GM12878 (cell line): ENCODE measurements around the gene A3GALT2. TPM values are rescaled to one million over a fixed set of nuclear protein-coding genes. Genes with fewer than 3 reads are reported as not detected.

Experiments used
- EGR1 ChIP-seq, 2 experiments: IDR thresholded peaks; 1 replicate in 1 of 2; 2 replicates in 1 of 2; pipeline ENCODE4 v1.6.1; 2011 to 2012; ENCODE audit warnings: low read depth in 2 of 2, low read length in 2 of 2, borderline replicate concordance in 1 of 2, mild to moderate bottlenecking in 1 of 2, moderate library complexity in 1 of 2
- MYC ChIP-seq: IDR thresholded peaks from 2 replicates; pipeline ENCODE4 v1.6.1; 2011; ENCODE audit warnings: mild to moderate bottlenecking, low read length, moderate library complexity, inconsistent platforms; ENCODE audit not compliant: insufficient read depth, insufficient replicate concordance, insufficient read length, severe bottlenecking
- POLR2AphosphoS5 ChIP-seq: IDR thresholded peaks from 2 replicates; pipeline ENCODE4 v1.6.1; 2011; ENCODE audit warnings: mild to moderate bottlenecking, low read length, inconsistent platforms
- STAT1 ChIP-seq: fragments of 450-650 bp; conservative IDR thresholded peaks from 2 replicates; pipeline ENCODE4 v1.6.1; 2014; ENCODE audit warnings: antibody characterized with exemption, mild to moderate bottlenecking
- polyA plus RNA-seq, 11 experiments: library from polyadenylated mRNA; depleted of rRNA in 4 of 11; unstranded in 6 of 11; stranded (reverse) in 5 of 11; fragments of >200 nt; fragmentation: Nextera tagmentation in 4 of 11; fragmentation: Illumina TruSeq in 1 of 11; extraction: Ambion mirVana in 4 of 11; extraction: Trizol in 1 of 11; gene quantifications; 1 replicate in 1 of 11; 2 replicates in 10 of 11; pipeline versions ENCODE4 v1.2.1 to v1.2.3, GENCODE V29; 2011 to 2016; ENCODE audit warnings: inconsistent platforms in 2 of 11, missing spikeins in 2 of 11, low read depth in 1 of 11
- total RNA-seq, 4 experiments: library from RNA; depleted of rRNA in 3 of 4; stranded (reverse); fragments of >200 nt in 3 of 4; fragmentation: Illumina TruSeq in 1 of 4; extraction: Trizol in 1 of 4; gene quantifications; 2 replicates each; pipeline versions ENCODE4 v1.2.1 to v1.2.3, GENCODE V29; 2013 to 2021
- TF ChIP-seq, protein P1 (sequence below): fragments of 450-650 bp; formaldehyde crosslinking; IDR thresholded peaks from 2 replicates; pipeline ENCODE4 v1.4.0; 2022; ENCODE audit warnings: mild to moderate bottlenecking, moderate library complexity
- TF ChIP-seq, protein P2 (sequence below): fragments of 450-650 bp; IDR thresholded peaks from 2 replicates; pipeline ENCODE4 v1.6.1; 2016; ENCODE audit warnings: mild to moderate bottlenecking, moderate library complexity, borderline replicate concordance
- TF ChIP-seq, protein P3 (sequence below): IDR thresholded peaks from 2 replicates; pipeline ENCODE4 v1.6.1; 2011; ENCODE audit warnings: borderline replicate concordance, low read depth, mild to moderate bottlenecking, moderate library complexity, low read length; ENCODE audit not compliant: insufficient read depth, poor library complexity, severe bottlenecking
- TF ChIP-seq, protein P4 (sequence below): fragments of 450-650 bp; IDR thresholded peaks from 2 replicates; pipeline ENCODE4 v1.6.1; 2016; ENCODE audit warnings: mild to moderate bottlenecking

The A3GALT2 gene
- total and polyA plus RNA-seq, 10 of the 15 experiments (the other 5 are each of a cell fraction or from before 2014, with no cell fraction given): not detected

DNA sequence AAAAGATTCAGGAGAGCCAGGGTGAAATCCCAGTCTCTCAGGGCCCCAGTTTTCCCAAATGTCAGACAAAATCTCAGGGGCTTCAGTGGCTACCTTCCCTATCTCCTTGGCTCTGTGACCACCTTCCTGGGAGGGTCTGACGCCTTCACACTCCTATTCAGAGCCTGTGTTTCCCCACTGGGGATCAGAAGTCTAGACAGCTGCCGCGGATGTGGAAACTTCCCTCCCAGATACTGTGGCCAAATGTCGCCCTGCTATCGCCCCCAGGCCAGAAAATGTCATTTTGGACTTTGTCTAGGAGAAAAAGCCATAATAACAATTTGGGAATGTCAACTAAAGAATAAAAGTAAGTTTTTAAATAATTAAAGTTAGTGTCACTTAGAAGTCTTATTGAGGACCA is 15.9 kb downstream of the A3GALT2 start (continued):
- TF ChIP-seq, protein P1, sequence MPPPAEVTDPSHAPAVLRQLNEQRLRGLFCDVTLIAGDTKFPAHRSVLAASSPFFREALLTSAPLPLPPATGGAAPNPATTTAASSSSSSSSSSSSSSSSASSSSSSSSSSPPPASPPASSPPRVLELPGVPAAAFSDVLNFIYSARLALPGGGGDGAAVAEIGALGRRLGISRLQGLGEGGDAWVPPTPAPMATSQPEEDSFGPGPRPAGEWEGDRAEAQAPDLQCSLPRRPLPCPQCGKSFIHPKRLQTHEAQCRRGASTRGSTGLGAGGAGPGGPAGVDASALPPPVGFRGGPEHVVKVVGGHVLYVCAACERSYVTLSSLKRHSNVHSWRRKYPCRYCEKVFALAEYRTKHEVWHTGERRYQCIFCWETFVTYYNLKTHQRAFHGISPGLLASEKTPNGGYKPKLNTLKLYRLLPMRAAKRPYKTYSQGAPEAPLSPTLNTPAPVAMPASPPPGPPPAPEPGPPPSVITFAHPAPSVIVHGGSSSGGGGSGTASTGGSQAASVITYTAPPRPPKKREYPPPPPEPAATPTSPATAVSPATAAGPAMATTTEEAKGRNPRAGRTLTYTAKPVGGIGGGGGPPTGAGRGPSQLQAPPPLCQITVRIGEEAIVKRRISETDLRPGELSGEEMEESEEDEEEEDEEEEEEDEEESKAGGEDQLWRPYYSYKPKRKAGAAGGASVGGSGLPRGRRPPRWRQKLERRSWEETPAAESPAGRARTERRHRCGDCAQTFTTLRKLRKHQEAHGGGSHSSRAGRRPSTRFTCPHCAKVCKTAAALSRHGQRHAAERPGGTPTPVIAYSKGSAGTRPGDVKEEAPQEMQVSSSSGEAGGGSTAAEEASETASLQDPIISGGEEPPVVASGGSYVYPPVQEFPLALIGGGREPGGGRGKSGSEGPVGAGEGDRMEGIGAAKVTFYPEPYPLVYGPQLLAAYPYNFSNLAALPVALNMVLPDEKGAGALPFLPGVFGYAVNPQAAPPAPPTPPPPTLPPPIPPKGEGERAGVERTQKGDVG: no peak
- TF ChIP-seq, protein P2, sequence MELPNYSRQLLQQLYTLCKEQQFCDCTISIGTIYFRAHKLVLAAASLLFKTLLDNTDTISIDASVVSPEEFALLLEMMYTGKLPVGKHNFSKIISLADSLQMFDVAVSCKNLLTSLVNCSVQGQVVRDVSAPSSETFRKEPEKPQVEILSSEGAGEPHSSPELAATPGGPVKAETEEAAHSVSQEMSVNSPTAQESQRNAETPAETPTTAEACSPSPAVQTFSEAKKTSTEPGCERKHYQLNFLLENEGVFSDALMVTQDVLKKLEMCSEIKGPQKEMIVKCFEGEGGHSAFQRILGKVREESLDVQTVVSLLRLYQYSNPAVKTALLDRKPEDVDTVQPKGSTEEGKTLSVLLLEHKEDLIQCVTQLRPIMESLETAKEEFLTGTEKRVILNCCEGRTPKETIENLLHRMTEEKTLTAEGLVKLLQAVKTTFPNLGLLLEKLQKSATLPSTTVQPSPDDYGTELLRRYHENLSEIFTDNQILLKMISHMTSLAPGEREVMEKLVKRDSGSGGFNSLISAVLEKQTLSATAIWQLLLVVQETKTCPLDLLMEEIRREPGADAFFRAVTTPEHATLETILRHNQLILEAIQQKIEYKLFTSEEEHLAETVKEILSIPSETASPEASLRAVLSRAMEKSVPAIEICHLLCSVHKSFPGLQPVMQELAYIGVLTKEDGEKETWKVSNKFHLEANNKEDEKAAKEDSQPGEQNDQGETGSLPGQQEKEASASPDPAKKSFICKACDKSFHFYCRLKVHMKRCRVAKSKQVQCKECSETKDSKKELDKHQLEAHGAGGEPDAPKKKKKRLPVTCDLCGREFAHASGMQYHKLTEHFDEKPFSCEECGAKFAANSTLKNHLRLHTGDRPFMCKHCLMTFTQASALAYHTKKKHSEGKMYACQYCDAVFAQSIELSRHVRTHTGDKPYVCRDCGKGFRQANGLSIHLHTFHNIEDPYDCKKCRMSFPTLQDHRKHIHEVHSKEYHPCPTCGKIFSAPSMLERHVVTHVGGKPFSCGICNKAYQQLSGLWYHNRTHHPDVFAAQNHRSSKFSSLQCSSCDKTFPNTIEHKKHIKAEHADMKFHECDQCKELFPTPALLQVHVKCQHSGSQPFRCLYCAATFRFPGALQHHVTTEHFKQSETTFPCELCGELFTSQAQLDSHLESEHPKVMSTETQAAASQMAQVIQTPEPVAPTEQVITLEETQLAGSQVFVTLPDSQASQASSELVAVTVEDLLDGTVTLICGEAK: no peak
- TF ChIP-seq, protein P3, sequence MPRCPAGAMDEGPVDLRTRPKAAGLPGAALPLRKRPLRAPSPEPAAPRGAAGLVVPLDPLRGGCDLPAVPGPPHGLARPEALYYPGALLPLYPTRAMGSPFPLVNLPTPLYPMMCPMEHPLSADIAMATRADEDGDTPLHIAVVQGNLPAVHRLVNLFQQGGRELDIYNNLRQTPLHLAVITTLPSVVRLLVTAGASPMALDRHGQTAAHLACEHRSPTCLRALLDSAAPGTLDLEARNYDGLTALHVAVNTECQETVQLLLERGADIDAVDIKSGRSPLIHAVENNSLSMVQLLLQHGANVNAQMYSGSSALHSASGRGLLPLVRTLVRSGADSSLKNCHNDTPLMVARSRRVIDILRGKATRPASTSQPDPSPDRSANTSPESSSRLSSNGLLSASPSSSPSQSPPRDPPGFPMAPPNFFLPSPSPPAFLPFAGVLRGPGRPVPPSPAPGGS: no peak
- TF ChIP-seq, protein P4, sequence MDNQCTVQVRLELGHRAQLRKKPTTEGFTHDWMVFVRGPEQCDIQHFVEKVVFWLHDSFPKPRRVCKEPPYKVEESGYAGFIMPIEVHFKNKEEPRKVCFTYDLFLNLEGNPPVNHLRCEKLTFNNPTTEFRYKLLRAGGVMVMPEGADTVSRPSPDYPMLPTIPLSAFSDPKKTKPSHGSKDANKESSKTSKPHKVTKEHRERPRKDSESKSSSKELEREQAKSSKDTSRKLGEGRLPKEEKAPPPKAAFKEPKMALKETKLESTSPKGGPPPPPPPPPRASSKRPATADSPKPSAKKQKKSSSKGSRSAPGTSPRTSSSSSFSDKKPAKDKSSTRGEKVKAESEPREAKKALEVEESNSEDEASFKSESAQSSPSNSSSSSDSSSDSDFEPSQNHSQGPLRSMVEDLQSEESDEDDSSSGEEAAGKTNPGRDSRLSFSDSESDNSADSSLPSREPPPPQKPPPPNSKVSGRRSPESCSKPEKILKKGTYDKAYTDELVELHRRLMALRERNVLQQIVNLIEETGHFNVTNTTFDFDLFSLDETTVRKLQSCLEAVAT: no peak
- no peak for TF ChIP-seq STAT1
- no peak for TF ChIP-seq POLR2AphosphoS5
- TF ChIP-seq MYC: no peak
- no peak for TF ChIP-seq EGR1 (IDR thresholded peaks at IDR 0.05; ENCODE audit: borderline replicate concordance in 1 of 2, low read depth in 2 of 2, low read length in 2 of 2)
